Activated CD4-positive, alpha-beta T cell treated with anti-CD3 and anti-CD28 coated beads, Interleukin-2, amount 50 U/mL, for 4 hours (primary cell): ENCODE measurements around the gene LLPH.
"Not testable (repeated sequence)": the region's sequence is repeated elsewhere in the genome, so short reads cannot be mapped to it uniquely, and the experiment has no call there.

ENCODE experiments used
- DNase-seq, 2 experiments: peaks; one replicate each; pipeline ENCODE4 v3.0.0-alpha.2; 2020

The LLPH gene

DNA sequence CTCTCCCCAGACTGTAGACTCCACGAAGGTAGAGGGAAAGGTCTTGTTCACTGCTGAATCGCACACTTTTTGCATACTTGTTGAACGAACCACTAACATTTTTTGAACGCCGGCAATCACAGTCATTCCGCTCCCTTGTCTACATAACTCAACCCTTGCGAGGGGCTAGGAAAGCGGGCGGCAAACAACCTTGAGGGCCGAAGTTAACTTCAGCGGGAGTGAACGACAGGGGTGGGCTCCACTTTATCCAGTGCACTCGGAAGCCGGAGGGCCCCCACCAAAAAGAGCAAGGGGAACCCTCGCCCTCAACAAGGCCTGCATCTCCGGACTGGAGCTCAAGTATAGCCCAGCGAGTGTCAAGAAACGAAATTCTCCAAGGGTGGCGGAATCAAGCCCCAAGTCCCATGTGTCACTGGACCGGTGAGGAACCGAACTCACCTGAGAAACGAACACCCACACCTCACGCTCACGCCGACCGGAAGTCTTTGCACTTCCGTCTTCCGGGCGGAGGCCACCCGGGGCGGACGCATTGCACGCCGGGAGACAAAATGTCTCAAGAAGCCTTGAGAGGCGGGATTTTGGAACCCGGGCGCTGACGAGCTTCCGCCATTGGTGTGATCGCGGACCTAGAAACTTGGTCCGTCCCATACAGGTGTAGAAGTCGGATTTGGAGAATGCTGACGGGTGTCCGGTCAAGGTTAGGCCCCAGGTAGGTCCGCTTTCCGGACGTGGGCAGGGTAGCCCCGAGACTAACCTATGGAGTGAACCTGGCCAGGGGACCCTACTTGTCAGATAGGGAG lies at the start of gene LLPH:
Gene LLPH (minus strand): TSS at position 484 of the 800 bp plus-strand sequence. CDS start 1,644 bp downstream, outside the sequence.
- peak; percentile 84 to 88 for DNase-seq

GRCh38 chr12:66176105-66176900 lies 45.8 kb upstream of the LLPH start:
- DNase-seq, result no peak

GRCh38 chr12:66174391-66175325 lies 44.1 kb upstream of the LLPH start:
- not testable (repeated sequence) for DNase-seq

DNA sequence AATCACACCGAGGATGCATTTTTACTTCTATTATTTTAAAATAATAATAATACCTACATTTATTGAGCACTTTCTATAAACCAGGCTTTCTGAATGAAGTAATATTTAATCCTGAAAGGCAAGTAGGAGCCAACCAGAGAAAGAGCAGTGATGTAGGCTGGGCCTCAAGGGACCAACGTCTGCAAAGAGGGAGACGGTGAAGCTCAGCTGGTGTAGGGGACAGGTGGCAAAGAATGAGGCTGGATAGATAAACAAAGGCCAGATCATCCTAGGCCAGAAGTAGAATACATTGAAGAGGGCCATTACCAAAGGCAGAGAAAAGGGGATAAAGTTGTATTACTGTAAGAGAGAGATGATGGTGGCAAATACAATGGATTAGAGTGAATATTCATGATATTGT lies 40.1 kb upstream of the LLPH start:
- no peak for DNase-seq

GRCh38 chr12:66169221-66170170 lies 38.9 kb upstream of the LLPH start, which contains the start of gene TMBIM4:
TMBIM4 (minus strand) TSS chr12:66169996; CDS start chr12:66169951, 45 bp downstream.
- DNase-seq, result peak; percentile 75 to 78

- no peak for DNase-seq
Observed at GRCh38 chr12:66168410-66168809, 37.9 kb upstream of the LLPH start.

DNA sequence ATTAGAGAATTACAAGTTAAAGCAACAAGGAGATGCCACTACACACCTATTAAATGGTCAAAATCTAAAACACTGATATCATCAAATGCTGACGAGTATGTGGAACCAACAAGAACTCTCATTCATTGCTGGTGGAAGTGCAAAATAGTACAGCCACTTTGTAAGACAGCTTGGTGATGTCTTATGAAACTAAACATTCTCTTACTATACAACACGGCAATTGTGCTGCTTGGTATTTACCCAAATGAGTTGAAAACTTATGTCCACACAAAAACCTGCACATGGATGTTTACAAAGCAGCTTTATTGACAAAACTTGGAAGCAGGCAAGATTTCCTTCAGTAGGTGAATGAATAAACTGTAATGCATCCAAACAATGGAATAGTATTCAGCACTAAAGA lies 36.0 kb upstream of the LLPH start:
- DNase-seq, result no peak

- no peak for DNase-seq
Observed at GRCh38 chr12:66165141-66165540, 34.6 kb upstream of the LLPH start.

DNA sequence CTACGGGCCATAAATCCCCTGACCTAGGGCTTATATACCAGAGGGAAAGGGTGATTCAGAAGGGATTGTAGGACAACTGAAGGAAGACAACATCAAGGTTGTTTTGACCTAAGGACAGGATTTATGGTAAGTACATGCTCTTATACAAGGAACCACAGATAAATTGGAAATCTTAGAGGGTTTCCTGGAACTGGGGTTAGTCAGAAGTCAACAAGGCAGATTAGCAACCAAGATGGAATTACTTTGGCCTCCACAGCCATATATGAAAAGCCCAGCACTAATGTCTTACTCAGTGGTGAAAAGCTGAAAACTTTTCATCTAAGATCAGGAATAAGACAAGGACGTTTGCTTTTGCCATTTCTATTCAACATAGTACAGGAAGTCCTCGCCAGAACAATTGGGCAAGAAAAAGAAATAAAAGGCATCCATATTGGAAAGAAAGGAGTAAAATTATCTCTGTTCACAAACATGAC lies 33.8 kb upstream of the LLPH start:
- DNase-seq, result no peak

- DNase-seq, result no peak
Observed at GRCh38 chr12:66163289-66163688, 32.7 kb upstream of the LLPH start.

- no peak for DNase-seq
Observed at GRCh38 chr12:66162701-66163100, 32.2 kb upstream of the LLPH start.

GRCh38 chr12:66160704-66161103 lies 30.2 kb upstream of the LLPH start:
- DNase-seq, result no peak

DNA sequence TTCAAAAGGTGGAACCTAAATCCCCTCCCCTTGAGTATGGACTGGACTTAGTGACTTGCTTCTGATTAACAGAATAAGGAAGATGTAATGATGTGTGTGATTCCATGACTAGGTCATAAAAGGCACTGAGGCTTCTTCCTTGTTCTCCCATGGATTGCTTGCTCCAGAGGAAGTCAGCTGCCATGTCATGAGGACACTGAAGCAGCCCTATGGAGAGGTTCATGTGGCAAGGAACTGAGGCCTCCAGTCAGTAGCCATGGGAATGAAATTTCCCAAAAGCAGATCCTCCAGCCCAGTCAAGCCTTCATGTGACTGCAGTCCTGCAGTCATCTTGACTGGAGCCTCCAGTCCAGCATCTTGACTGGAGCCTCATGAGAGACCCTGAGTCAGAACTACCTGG lies 28.6 kb upstream of the LLPH start:
- no peak for DNase-seq

GRCh38 chr12:66156654-66157053 lies 26.1 kb upstream of the LLPH start:
- DNase-seq, result no peak

- DNase-seq, result no peak
Observed at GRCh38 chr12:66154776-66155175, 24.2 kb upstream of the LLPH start.

DNA sequence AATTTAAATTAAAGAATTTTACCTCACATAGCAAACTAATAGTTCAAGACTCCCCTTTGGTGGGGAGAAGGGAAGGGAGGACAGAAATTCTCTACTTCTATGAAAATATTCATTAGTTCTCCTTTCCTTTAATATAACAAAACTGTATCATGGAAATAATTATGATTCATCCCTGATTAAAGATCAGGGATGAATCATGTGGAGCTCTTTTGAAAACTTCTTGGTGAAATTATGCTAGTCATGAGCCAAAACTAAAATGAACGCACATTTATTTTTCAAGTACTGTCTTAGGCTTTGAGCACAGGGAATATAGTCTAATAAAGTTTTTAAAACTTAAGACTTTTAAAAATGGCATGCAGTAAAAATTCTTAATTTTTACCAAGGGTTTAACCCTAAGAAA lies 22.2 kb upstream of the LLPH start:
- no peak for DNase-seq

DNA sequence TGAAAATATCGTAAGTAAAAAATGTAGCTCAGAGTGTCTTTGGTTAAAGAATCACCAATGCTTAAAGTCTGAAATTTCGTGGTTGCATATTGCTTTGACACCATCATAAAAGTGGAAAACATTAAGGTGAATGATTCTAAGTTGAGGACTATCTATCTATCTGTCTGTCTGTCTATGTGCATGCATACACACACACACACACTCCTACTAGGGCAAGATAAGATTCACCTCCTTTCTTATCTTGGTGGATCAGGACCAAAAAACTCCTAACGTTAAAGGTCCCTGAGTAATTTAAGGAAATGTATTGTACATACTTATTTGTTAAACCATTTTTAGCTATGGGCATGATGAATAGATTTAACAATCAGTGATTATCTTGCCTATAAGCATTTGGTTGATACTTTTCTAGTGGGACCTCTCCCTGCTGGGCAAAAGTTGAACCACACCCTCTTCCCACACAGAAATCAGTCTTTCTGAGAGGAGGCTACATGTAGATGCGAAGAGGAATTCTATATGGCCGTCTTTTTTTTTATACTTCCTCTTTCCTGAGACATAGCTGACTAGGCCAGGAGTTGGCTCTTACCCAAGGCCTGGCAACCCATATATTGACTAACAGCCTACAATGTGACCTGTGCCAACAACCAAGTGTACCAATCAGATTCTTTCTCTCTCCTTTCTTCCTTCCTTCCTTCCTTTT lies 19.3 kb upstream of the LLPH start:
- DNase-seq, result no peak

- no peak for DNase-seq
Observed at GRCh38 chr12:66144791-66145754, 14.5 kb upstream of the LLPH start.

DNA sequence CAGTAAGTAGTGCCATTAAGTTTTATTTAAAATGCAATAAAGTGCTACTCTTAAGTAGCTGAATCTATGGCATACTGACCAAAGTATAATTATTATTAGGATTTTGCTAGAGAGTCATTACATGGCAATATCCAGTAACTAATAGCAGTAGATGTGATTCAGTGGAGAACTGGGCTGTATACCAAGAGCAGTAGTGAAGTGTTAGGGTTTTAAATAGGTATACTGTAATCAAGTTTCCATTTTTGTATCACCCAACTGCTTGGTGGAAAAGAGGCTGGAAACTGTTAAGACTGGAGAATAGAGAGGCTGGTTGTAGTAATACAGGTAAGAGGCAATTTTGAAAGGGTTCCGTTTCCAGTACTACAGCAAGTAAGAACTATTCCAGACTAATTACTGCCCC lies 13.3 kb upstream of the LLPH start:
- no peak for DNase-seq

DNA sequence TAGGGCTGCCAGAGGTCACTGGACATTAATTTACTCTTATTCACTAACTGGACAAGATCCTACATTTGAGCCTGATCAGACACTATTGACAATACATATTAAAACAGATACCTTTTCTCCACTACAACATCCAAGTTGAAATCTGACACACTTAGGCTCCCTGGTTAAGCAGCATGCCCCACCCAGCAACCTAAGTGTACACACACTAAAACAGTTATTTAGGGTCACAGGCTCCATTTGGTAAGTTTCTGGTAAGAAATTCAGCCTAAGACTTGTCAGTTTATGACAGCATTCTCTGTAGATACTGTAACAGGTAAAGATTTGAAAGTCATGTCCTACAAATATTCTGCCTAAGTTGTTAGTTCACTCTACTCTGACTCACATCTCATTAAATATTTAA lies 12.3 kb upstream of the LLPH start:
- no peak for DNase-seq
